ENCODE results near the gene FGF14. TPM values are rescaled to one million over a fixed set of nuclear protein-coding genes. Genes with fewer than 3 reads are reported as not detected.

FGF14 gene
- total RNA-seq, 1 experiment from 2014 or later = not detected

- H3K4me2 ChIP-seq (ENCODE audit: low read depth, low read length, poor library complexity, severe bottlenecking) = no peak overlapping the region
- no peaks in the 10 kb centered on the region for H3K36me3 ChIP-seq (ENCODE audit: insufficient read depth, low read length)
- no peaks in the 10 kb centered on the region for H3K4me1 ChIP-seq (ENCODE audit: low read length)
- H2AFZ ChIP-seq (ENCODE audit: low read length) = no peak overlapping the region
- no peaks in the 10 kb centered on the region for H4K20me1 ChIP-seq (ENCODE audit: insufficient read depth, low read depth, low read length)
- H3K9me3 ChIP-seq (ENCODE audit: low read length) = no peaks in the 10 kb centered on the region
- no peaks in the 10 kb centered on the region for H3K79me2 ChIP-seq (ENCODE audit: low read length)
- no peaks in the 10 kb centered on the region for H3K27me3 ChIP-seq (ENCODE audit: low read length)
- no peak for DNase-seq
- H3K9me2 ChIP-seq (replicated peaks; ENCODE audit: insufficient read depth, low read length) = no peaks in the 10 kb centered on the region
- H3K9ac ChIP-seq (ENCODE audit: low read length) = no peak overlapping the region
- no peak overlapping the region for H3K4me3 ChIP-seq (ENCODE audit: low read length)
- no peak overlapping the region for H3K27ac ChIP-seq (ENCODE audit: low read length)
These were observed 618.3 kb downstream of the FGF14 start for GRCh38 chr13:101783554-101783953.

GRCh38 chr13:101780211-101780610 is 621.6 kb downstream of the FGF14 start:
- no peaks in the 10 kb centered on the region for H3K9me3 ChIP-seq (ENCODE audit: low read length)
- no peak overlapping the region for H3K27ac ChIP-seq (ENCODE audit: low read length)
- H3K9ac ChIP-seq (ENCODE audit: low read length) = no peak overlapping the region
- no peaks in the 10 kb centered on the region for H3K36me3 ChIP-seq (ENCODE audit: insufficient read depth, low read length)
- H3K4me2 ChIP-seq (ENCODE audit: low read depth, low read length, poor library complexity, severe bottlenecking) = no peak overlapping the region
- no peaks in the 10 kb centered on the region for H4K20me1 ChIP-seq (ENCODE audit: insufficient read depth, low read depth, low read length)
- H3K27me3 ChIP-seq (ENCODE audit: low read length) = no peaks in the 10 kb centered on the region
- H3K9me2 ChIP-seq (replicated peaks; ENCODE audit: insufficient read depth, low read length) = no peaks in the 10 kb centered on the region
- no peak overlapping the region for H3K4me3 ChIP-seq (ENCODE audit: low read length)
- no peak overlapping the region for H2AFZ ChIP-seq (ENCODE audit: low read length)
- no peaks in the 10 kb centered on the region for H3K79me2 ChIP-seq (ENCODE audit: low read length)
- no peaks in the 10 kb centered on the region for H3K4me1 ChIP-seq (ENCODE audit: low read length)
- DNase-seq = no peak

GRCh38 chr13:101779147-101779546 is 622.7 kb downstream of the FGF14 start:
- Histone ChIP-seq H3K4me2 (ENCODE audit: low read depth, low read length, poor library complexity, severe bottlenecking) (no peak overlapping the region), H3K9me2 (replicated peaks; ENCODE audit: insufficient read depth, low read length) (no peaks in the 10 kb centered on the region), H3K9me3 (ENCODE audit: low read length) (no peaks in the 10 kb centered on the region), H3K27me3 (ENCODE audit: low read length) (no peaks in the 10 kb centered on the region), H3K36me3 (ENCODE audit: insufficient read depth, low read length) (no peaks in the 10 kb centered on the region), H3K4me1 (ENCODE audit: low read length) (no peaks in the 10 kb centered on the region), H4K20me1 (ENCODE audit: insufficient read depth, low read depth, low read length) (no peaks in the 10 kb centered on the region), H3K4me3 (ENCODE audit: low read length) (no peak overlapping the region), H3K79me2 (ENCODE audit: low read length) (no peaks in the 10 kb centered on the region), H3K27ac (ENCODE audit: low read length) (no peak overlapping the region), H3K9ac (ENCODE audit: low read length) (no peak overlapping the region), H2AFZ (ENCODE audit: low read length) (no peak overlapping the region)
- no peak for DNase-seq

GRCh38 chr13:101775267-101775666 is 626.6 kb downstream of the FGF14 start:
- no peaks in the 10 kb centered on the region for H3K27me3 ChIP-seq (ENCODE audit: low read length)
- no peaks in the 10 kb centered on the region for H3K9me2 ChIP-seq (replicated peaks; ENCODE audit: insufficient read depth, low read length)
- no peaks in the 10 kb centered on the region for H4K20me1 ChIP-seq (ENCODE audit: insufficient read depth, low read depth, low read length)
- no peak overlapping the region for H2AFZ ChIP-seq (ENCODE audit: low read length)
- H3K9me3 ChIP-seq (ENCODE audit: low read length) = no peaks in the 10 kb centered on the region
- no peaks in the 10 kb centered on the region for H3K36me3 ChIP-seq (ENCODE audit: insufficient read depth, low read length)
- H3K9ac ChIP-seq (ENCODE audit: low read length) = no peak overlapping the region
- H3K4me3 ChIP-seq (ENCODE audit: low read length) = no peak overlapping the region
- no peaks in the 10 kb centered on the region for H3K79me2 ChIP-seq (ENCODE audit: low read length)
- H3K27ac ChIP-seq (ENCODE audit: low read length) = no peak overlapping the region
- DNase-seq = no peak
- H3K4me2 ChIP-seq (ENCODE audit: low read depth, low read length, poor library complexity, severe bottlenecking) = no peak overlapping the region
- H3K4me1 ChIP-seq (ENCODE audit: low read length) = no peaks in the 10 kb centered on the region

GRCh38 chr13:101774393-101774792 is 627.5 kb downstream of the FGF14 start:
- H3K4me1 ChIP-seq (ENCODE audit: low read length) = no peaks in the 10 kb centered on the region
- H3K9me3 ChIP-seq (ENCODE audit: low read length) = no peaks in the 10 kb centered on the region
- no peaks in the 10 kb centered on the region for H3K79me2 ChIP-seq (ENCODE audit: low read length)
- H3K36me3 ChIP-seq (ENCODE audit: insufficient read depth, low read length) = no peaks in the 10 kb centered on the region
- no peak overlapping the region for H3K9ac ChIP-seq (ENCODE audit: low read length)
- H4K20me1 ChIP-seq (ENCODE audit: insufficient read depth, low read depth, low read length) = no peaks in the 10 kb centered on the region
- H3K9me2 ChIP-seq (replicated peaks; ENCODE audit: insufficient read depth, low read length) = no peaks in the 10 kb centered on the region
- H3K4me2 ChIP-seq (ENCODE audit: low read depth, low read length, poor library complexity, severe bottlenecking) = no peak overlapping the region
- no peaks in the 10 kb centered on the region for H3K27me3 ChIP-seq (ENCODE audit: low read length)
- no peak overlapping the region for H2AFZ ChIP-seq (ENCODE audit: low read length)
- no peak for DNase-seq
- no peak overlapping the region for H3K27ac ChIP-seq (ENCODE audit: low read length)
- no peak overlapping the region for H3K4me3 ChIP-seq (ENCODE audit: low read length)

GRCh38 chr13:101773062-101773461 is 628.8 kb downstream of the FGF14 start:
- H3K9me3 ChIP-seq (ENCODE audit: low read length) = no peaks in the 10 kb centered on the region
- no peaks in the 10 kb centered on the region for H3K27me3 ChIP-seq (ENCODE audit: low read length)
- DNase-seq = no peak
- H3K4me1 ChIP-seq (ENCODE audit: low read length) = no peaks in the 10 kb centered on the region
- H2AFZ ChIP-seq (ENCODE audit: low read length) = no peak overlapping the region
- no peak overlapping the region for H3K4me2 ChIP-seq (ENCODE audit: low read depth, low read length, poor library complexity, severe bottlenecking)
- no peak overlapping the region for H3K4me3 ChIP-seq (ENCODE audit: low read length)
- H3K9ac ChIP-seq (ENCODE audit: low read length) = no peak overlapping the region
- no peaks in the 10 kb centered on the region for H3K36me3 ChIP-seq (ENCODE audit: insufficient read depth, low read length)
- no peaks in the 10 kb centered on the region for H4K20me1 ChIP-seq (ENCODE audit: insufficient read depth, low read depth, low read length)
- no peak overlapping the region for H3K27ac ChIP-seq (ENCODE audit: low read length)
- H3K79me2 ChIP-seq (ENCODE audit: low read length) = no peaks in the 10 kb centered on the region
- no peaks in the 10 kb centered on the region for H3K9me2 ChIP-seq (replicated peaks; ENCODE audit: insufficient read depth, low read length)

- H3K36me3 ChIP-seq (ENCODE audit: insufficient read depth, low read length) = no peaks in the 10 kb centered on the region
- H3K79me2 ChIP-seq (ENCODE audit: low read length) = no peaks in the 10 kb centered on the region
- H3K9me2 ChIP-seq (replicated peaks; ENCODE audit: insufficient read depth, low read length) = no peaks in the 10 kb centered on the region
- no peak overlapping the region for H3K4me2 ChIP-seq (ENCODE audit: low read depth, low read length, poor library complexity, severe bottlenecking)
- DNase-seq = no peak
- no peaks in the 10 kb centered on the region for H4K20me1 ChIP-seq (ENCODE audit: insufficient read depth, low read depth, low read length)
- H3K27ac ChIP-seq (ENCODE audit: low read length) = no peak overlapping the region
- H3K4me3 ChIP-seq (ENCODE audit: low read length) = no peak overlapping the region
- H3K27me3 ChIP-seq (ENCODE audit: low read length) = no peaks in the 10 kb centered on the region
- H3K9me3 ChIP-seq (ENCODE audit: low read length) = no peaks in the 10 kb centered on the region
- H3K9ac ChIP-seq (ENCODE audit: low read length) = no peak overlapping the region
- H3K4me1 ChIP-seq (ENCODE audit: low read length) = no peaks in the 10 kb centered on the region
- H2AFZ ChIP-seq (ENCODE audit: low read length) = no peak overlapping the region
These were observed 634.7 kb downstream of the FGF14 start for GRCh38 chr13:101767131-101767530.

- no peak overlapping the region for H3K9ac ChIP-seq (ENCODE audit: low read length)
- no peaks in the 10 kb centered on the region for H3K36me3 ChIP-seq (ENCODE audit: insufficient read depth, low read length)
- no peaks in the 10 kb centered on the region for H4K20me1 ChIP-seq (ENCODE audit: insufficient read depth, low read depth, low read length)
- no peaks in the 10 kb centered on the region for H3K27me3 ChIP-seq (ENCODE audit: low read length)
- no peak overlapping the region for H3K4me3 ChIP-seq (ENCODE audit: low read length)
- DNase-seq = no peak
- no peaks in the 10 kb centered on the region for H3K9me2 ChIP-seq (replicated peaks; ENCODE audit: insufficient read depth, low read length)
- H3K27ac ChIP-seq (ENCODE audit: low read length) = no peak overlapping the region
- no peak overlapping the region for H3K4me2 ChIP-seq (ENCODE audit: low read depth, low read length, poor library complexity, severe bottlenecking)
- H3K4me1 ChIP-seq (ENCODE audit: low read length) = no peaks in the 10 kb centered on the region
- no peaks in the 10 kb centered on the region for H3K79me2 ChIP-seq (ENCODE audit: low read length)
- no peak overlapping the region for H2AFZ ChIP-seq (ENCODE audit: low read length)
- H3K9me3 ChIP-seq (ENCODE audit: low read length) = no peaks in the 10 kb centered on the region
These were observed 638.7 kb downstream of the FGF14 start for GRCh38 chr13:101763191-101763590.

- peak; percentile 73 for DNase-seq
- H3K27ac ChIP-seq (ENCODE audit: low read length) = no peak overlapping the region
- no peak overlapping the region for H2AFZ ChIP-seq (ENCODE audit: low read length)
- no peaks in the 10 kb centered on the region for H3K79me2 ChIP-seq (ENCODE audit: low read length)
- no peak overlapping the region for H3K4me3 ChIP-seq (ENCODE audit: low read length)
- H3K9me2 ChIP-seq (replicated peaks; ENCODE audit: insufficient read depth, low read length) = no peaks in the 10 kb centered on the region
- H3K36me3 ChIP-seq (ENCODE audit: insufficient read depth, low read length) = no peaks in the 10 kb centered on the region
- no peaks in the 10 kb centered on the region for H4K20me1 ChIP-seq (ENCODE audit: insufficient read depth, low read depth, low read length)
- H3K27me3 ChIP-seq (ENCODE audit: low read length) = no peaks in the 10 kb centered on the region
- H3K4me2 ChIP-seq (ENCODE audit: low read depth, low read length, poor library complexity, severe bottlenecking) = no peak overlapping the region
- H3K4me1 ChIP-seq (ENCODE audit: low read length) = no peaks in the 10 kb centered on the region
- no peak overlapping the region for H3K9ac ChIP-seq (ENCODE audit: low read length)
- no peaks in the 10 kb centered on the region for H3K9me3 ChIP-seq (ENCODE audit: low read length)
These were observed 644.3 kb downstream of the FGF14 start for GRCh38 chr13:101757446-101758039.
